ELR (cell line): ENCODE data around the gene NRARP.
A peak's percentile ranks its signal among the peaks of the same experiment; 100 is the strongest.
"Not testable (repeated sequence)": the region's sequence is repeated elsewhere in the genome, so short reads cannot be mapped to it uniquely, and the experiment has no call there.

ENCODE experiments used
- DNase-seq: peaks from one replicate; pipeline ENCODE4 v3.0.0-alpha.2; 2015; ENCODE audit warnings: low read depth

Gene NRARP, protein sequence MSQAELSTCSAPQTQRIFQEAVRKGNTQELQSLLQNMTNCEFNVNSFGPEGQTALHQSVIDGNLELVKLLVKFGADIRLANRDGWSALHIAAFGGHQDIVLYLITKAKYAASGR

DNA sequence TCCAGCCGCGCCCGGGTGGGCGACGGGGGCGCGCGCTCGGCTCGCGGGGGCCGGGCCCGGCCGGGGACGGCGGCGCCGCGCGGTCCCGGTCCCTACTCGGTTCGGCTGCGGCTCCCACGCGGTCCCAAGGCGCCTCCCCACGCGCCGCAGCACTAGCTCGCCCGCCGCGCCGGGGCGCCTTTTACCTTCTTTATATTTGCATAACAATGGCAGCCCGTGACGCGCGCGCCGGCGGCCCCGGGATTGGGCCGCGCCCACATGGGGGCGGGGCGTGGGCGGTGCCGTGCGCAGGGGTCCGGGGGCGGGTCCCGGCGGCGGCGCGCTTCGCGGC, at the start of gene NRARP:
NRARP (minus strand) TSS at position 154 of the 331 bp plus-strand sequence. CDS start 343 bp downstream, outside the sequence.
- DNase-seq = peak; percentile 80

DNA sequence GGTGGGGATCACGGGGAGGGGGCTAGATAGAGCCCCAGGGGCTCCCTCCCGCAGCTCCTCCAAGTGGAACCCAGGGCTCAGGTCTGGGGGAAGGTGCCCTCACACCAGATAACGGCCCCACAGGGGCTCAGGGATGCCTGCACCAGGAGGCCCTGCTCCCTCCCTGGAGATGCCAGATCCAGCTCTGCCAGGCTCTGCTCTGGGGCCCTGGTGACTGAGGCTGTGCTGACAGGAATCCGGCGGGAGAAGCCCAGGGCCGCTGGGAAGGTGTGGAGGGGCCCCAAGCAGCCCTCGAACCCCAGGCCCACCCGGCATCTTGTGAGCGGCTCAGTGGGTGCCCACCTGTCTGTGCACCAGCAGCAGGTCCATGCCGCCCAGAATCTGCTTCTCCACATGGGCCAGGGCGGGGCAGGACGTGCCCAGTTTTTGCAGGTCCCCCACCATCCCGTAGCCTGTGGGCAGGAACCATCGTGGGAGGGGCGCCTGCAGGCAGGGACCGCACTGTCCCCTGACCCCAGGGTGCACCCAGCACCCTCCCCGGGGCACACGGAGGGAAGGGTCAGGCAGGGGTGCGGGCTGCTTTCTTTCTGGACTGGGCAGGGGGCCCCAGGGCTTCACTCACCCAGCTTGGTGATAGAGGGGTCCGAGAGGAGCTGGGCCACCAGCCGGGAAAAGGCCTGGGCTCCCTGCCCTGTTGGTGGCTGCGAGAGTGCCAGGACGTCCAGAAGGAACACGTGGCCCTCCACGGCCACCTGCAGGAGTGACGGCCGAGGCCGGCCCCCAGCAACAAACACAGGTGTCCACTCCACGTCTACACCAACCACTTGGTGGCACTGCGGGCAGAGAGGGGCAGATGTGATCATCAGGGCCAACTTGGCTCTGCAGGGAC, 48.9 kb upstream of the NRARP start:
- no peak for DNase-seq

DNA sequence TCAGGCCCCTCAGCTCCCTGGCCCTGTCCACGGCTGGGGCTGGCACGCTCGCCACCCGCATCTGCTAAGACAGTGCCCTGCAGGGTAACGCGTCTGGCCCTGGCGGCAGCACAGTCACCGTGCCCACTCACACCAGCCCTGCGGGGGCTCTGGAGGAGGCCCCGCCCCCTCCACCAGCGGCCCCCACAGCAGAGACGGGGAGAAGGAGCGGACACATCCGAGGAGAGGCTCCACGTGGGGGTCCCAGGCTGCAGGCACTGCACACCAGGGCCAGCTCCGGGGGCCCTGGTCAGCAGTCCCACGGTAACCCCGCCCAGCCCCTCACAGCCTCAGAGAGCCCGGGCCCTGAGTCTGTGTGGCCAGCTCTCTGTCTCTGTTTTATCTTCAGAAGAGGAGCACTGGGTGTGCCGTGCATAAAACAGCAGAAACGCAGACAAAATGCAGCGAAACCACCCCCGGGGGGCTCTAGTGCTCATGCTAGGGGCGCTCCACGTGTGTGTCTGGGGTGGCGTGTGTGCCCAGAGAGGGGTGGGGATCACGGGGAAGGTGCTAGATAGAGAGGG, 47.5 kb upstream of the NRARP start:
- no peak for DNase-seq

DNA sequence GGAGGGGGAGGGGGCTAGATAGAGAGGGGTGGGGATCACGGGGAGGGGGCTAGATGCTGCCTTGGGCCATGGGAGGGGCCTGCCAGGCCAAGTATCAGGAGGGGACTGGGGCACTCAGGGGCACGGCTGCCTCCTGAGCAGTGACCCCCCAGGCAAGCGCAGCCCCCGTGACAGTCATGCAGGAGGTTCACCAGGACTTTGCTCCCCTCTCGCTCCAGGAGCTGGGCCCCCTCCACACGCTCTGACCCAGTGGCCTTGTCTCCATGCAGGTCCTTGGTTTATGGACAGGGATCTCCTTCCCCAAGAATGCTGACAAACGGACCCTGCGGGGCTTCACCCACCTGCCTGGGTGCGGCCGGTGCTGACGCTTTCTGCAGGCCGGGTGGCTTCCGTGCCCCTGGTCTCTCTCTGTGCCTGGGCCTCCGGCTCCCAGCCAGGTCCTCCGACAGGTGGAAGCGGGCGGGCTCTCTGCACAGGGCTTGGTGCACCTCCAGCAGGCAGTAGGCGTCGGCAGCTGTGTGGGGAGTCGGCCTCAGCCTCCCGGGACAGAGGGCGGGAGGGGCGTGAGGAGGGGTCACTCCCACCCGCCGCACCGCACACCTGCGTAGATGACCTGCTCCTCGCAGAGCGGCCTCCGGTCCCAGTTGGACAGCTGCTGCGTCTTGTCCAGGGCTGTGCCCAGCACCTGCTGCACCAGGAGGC, 46.8 kb upstream of the NRARP start:
- DNase-seq = no peak

DNA sequence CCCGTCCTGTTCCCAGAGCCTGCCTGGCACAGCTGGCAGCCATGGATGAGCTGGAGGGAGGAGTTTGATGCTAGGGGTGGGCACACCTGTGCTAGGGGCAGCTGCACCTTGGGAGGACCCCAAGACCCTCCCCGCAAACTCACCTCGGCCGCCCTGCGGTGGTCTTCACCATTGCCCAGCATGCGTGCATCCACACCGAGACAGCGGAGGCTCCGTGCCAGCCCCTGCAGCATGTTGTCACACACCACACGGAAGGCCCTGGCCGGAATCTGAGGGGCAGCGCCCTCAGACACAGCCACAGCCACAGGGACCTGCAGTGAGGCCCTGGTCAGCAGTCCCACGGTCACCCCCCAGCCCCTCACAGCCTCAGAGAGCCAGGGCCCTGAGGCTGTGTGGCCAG, 45.9 kb upstream of the NRARP start:
- no peak for DNase-seq

DNA sequence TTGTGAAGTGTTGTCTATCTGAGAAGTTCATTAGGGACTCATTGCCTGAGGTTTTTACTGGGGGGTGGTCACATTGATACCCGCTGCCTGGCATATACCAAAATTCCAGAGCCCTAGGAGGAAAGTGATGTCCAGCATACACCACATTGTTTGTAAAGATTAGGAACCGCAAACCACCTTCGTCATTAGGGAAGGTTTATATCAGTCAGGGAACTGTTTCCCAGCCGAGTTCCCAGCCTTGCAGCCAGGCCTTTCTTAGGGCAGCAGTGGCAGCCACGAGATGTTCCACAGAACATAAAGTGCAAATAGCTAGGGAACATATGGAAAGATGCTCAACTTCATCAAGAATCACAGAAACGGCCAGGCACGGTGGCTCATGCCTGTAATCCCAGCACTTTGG, 40.4 kb upstream of the NRARP start:
- DNase-seq = no peak

DNA sequence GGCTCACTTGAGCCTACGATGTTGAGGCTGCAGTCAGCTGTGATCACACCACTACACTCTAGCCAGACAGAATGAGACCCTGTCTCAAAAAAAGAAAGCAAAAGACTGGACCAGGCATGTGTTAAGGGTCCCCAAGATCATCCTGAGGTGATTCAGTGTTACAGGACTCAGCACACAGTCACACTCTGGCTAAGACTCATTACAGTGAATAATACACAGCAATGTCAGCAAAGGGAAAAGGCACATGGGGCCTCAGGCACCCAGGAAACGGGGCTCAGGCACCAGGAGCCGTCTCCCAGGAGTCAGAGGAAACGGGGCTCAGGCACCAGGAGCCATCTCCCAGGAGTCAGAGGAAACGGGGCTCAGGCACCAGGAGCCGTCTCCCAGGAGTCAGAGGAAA, 39.2 kb upstream of the NRARP start:
- DNase-seq = peak; percentile 61

DNA sequence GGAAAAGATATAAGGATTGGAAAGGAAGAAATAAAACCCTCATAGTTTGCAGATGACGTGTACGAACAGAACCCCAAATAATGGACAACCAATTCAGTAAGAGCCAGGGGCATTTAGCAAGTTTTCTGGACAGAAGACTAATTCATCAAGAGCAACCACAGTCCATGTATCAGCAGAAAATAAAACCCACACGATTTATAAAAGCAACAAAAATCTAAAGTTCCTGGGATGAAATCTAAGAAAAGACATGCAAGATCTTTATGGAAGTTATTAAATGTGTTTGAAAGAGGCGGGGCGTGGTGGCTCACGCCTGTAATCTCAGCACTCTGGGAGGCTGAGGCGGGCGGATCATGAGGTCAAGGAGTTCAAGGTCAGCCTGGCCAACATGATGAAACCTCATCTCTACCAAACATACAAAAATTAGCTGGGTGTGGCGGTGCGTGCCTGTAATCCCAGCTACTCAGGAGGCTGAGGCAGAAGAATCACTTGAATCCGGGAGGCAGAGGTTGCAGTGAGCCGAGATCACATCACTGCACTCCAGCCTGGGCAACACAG, 37.9 kb upstream of the NRARP start:
- not testable (repeated sequence) for DNase-seq

DNA sequence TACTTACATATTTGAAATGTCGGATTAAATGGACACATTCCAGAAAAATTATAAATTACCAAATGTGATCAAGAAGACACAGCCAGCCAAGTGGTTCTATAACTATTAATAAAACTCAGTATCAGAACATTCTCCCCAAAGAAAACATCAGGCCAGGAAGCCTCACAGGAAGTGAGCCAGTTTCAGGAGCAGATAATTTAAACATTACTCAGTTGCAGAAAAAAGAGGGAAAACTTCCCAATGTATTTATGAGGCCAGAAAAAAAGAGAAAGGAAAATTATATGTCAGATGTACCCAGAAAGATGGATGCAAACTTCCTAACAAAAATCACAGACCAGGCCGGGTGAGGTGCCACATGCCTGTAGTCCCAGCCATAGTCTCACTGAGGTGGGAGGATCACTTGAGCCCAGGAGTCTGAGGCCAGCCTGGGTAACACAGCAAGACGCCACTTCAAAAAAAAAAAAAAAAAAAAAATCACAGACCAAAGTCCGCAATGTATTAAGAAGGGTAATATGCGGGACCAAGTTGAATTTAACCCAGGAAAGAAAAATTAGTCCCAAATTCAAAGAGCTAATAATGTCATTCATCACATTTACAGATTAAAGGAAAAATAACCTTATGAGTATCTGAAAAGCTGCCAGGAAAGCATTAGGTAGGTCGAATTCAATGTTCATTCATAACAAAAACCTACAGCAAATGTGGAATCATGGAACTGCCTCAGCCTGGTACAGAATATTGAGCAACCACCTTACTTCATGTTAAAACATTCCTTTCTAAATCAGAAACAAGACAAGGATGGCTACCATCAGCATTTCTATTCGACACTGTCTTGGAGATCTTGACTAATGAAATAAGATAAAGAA, 37.2 kb upstream of the NRARP start:
- DNase-seq = peak; percentile 61

DNA sequence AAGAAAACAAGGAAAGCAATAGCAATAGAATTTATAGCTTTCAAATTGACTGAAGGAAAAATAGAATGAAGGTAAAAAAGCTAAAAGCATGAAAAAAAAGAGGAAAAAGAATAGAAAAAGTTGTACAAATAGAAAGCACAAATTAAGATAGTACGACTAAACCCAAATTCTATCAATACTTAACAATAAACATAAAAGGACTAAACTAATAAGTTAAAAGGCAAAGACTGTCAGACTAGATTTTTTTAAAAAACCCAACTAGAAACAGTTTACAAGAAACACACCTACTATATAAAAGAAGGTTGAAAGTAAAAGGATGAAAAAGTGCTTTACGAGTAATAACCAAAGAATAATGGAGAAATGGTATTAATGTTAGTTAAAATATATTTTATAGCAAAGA, 34.7 kb upstream of the NRARP start:
- no peak for DNase-seq

DNA sequence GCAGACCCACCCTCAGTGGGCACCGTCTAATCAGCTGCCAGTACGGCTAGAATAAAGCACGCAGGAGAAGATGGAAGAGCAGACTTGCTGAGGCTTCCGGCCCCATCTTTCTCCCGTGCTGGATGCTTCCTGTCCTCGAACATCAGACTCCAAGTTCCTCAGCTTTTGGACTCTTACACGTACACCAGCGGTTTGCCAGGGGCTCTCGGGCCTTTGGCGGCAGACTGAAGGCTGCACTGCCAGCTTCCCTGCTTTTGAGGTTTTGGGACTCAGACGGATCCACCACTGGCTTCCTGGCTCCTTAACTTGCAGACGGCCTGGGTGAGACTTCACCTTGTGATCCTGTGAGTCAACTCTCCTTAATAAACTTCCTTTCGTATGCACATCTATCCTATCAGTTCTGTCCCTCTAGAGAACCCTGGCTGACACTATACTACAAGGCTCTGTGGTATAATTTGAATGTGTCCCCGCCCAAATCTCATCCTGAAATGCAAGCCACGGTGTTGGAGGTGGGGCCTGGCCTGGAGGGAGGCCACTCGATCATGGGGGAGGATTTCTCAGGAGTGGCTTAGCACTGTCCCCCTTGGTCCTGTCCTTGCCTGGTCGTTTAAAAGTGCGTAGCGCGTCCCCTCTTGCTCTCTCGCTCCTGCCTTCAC, 31.1 kb upstream of the NRARP start:
- DNase-seq = peak; percentile 45

DNA sequence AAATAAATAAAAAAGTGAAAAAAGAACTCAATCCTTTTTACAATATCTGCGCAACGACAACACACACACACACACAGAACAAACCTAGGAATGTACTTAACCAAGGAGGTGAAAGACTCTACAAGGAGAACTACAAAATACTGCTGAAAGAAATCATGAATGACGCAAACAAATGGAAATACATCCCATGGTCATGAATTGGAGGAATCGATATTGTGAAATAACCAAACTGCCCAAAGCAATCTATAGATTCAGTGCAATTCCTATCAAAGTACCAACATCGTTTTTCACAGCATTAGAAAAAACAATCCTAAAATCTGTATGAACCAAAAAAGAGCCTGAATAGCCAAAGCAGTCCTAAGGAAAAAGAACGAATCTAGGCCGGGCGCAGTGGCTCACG, 29.9 kb upstream of the NRARP start:
- no peak for DNase-seq

DNA sequence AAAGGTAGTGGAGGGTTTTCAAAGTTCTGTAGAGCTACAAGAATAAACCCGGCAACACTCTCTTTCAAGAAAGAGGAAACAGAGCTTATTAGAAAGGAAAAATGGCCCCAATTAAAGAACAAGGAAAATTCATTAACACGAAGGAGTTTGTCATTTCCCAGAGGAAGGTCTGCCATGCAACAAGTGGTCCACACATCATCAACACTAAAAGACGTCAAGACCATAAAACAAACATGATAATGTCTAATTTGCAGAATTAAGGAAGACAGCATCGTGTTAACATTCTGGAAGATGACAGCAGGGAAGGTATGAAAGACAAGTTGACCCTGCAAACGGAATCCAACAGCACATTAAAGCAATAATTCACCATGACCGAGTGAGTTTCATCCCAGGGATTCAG, 28.6 kb upstream of the NRARP start:
- no peak for DNase-seq

DNA sequence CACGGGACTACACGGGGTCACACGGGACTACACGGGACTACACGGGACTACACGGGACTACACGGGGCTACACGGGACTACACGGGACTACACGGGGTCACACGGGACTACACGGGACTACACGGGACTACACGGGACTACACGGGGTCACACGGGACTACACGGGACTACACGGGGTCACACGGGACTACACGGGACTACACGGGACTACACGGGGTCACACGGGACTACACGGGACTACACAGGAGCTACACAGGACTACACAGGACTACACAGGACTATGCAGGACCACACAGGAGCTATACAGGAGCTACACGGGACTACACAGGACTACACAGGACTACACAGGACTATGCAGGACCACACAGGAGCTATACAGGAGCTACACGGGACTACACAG, 27.5 kb upstream of the NRARP start:
- not testable (repeated sequence) for DNase-seq

DNA sequence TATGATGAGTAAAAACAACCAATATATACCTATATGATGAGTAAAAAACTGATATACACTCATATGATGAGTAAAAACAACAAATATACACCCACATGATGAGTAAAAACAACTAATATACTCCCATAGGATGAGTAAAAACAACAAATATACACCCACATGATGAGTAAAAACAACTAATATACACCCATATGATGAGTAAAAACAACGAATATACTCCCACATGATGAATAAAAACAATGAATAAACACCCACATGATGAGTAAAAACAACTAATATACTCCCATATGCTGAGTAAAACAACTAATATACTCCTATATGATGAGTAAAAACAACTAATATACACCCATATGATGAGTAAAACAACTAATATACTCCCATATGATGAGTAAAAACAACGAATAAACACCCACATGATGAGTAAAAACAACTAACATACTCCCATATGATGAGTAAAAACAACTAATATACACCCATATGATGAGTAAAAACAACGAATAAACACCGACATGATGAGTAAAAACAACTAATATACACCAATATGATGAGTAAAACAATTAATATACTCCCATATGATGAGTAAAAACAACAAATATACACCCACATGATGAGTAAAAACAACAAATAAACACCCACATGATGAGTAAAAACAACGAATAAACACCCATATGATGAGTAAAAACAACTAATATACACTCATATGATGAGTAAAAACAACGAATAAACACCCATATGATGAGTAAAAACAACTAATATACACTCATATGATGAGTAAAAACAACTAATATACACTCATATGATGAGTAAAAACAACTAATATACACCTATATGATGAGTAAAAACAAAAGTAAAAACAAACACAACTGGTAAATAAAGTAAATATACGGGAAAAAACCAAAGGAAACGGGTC, 25.8 kb upstream of the NRARP start:
- peak; percentile 27 for DNase-seq

DNA sequence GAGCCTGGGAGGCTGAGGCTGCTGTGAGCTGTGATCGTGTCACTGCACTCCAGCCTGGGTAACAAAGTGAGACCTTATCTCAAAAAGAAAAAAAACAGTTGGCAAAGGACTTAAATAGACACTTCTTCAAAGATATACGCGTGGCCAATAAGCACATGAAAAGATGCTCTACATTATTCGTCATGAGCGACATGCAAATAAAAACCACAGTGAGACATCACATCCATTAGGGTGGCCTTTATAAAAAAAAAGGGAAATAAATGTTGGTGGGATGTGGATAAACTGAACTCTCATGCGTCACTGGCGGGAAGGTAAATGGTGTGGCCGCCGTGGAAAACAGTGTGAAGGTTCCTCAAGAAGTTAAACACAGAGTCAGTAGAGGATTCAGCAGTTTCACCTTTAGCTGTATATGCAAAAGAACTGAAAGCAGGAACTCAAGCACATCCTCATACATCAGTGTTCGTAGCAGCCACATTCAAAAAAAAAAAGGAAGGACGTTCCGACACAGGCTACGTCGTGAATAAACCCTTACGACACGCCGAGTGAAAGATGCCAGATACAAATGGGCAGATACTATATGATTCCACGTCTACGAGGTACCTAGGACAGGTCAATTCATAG, 24.5 kb upstream of the NRARP start:
- no peak for DNase-seq

DNA sequence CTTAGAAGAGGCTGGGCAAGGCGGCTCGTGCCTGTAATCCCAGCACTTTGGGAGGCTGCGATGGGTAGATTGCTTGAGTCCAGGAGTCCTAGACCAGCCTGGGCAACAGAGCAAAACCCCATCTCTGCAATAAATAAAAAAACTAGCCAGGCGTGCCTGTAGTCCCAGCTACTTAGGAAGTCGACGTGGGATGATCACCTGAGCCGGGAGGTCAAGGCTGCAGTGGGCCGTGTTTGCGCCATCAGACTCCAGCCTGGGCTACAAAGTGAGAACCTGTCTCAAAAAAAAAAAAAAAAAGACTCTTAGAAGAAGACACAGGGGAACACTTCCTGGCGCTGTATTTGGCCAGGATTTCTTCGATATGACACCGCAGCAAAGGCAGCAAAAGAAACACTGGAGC, 23.7 kb upstream of the NRARP start:
- DNase-seq = no peak

DNA sequence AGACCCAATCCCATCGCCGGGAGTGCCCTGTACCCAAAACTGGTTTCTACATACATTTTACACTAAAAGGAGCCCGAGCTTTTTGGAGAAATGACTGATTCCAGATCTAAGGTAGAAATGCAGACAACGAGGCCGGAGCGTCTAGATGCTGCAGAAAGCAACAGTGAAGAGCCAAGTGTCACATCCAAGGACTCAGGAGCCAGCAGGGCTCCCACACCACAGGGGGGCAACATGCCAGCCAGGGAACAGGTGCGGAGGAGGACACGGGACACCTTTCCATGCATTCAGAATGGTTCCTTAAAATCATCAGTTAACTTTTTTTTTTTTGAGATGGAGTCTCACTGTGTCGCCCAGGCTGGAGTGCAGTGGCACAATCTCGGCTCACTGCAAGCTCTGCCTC, 23.1 kb upstream of the NRARP start:
- no peak for DNase-seq

DNA sequence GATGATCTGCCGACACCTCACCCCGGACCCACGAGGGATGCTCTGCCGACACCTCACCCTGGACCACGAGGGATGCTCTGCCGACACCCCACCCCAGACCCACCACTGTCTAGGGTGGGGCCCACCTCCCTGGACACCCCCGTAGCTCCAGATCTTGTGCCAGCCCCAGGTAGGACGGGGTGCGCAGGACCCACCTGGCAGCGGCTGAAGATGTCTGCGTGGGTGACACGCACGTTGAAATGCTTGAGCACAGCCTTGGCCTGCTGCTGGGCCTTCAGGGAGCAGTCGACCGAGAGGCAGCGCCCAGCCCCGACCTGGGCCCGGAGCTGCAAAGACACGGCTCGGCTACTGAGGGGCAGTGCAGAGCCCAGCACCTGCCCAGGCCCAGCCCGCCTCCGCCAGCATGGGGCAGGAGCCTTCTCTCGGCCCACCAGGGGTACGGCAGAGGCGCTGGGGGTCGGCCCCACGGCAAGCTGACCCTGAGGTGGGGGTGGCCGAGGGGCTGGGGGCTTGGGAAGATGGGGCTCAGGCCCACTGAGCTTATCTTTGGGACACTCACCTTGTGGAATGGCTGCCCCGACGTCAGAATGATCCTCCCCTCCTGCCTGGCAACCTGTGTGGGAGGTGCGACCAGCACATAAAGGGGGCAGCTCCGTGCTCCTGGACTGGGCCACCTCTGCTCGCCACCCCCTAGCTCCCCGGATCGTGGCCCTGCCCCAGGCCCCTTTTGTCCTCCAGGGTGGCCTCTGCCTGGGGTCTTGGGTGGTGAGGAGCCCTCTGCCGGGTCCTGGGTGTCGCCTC, 21.7 kb upstream of the NRARP start:
- no peak for DNase-seq
